HG03432 (cell line): ENCODE results near the gene PCSK4.
"Not testable (repeated sequence)": the region's sequence is repeated elsewhere in the genome, so short reads cannot be mapped to it uniquely, and the experiment has no call there.

Source experiments
- ATAC-seq: cut with Tn5 transposase; IDR thresholded peaks from one replicate; pipeline ENCODE4 v1.9.1; 2021; ENCODE audit warnings: mild to moderate bottlenecking, moderate library complexity; ENCODE audit not compliant: unreplicated experiment

The PCSK4 gene

DNA sequence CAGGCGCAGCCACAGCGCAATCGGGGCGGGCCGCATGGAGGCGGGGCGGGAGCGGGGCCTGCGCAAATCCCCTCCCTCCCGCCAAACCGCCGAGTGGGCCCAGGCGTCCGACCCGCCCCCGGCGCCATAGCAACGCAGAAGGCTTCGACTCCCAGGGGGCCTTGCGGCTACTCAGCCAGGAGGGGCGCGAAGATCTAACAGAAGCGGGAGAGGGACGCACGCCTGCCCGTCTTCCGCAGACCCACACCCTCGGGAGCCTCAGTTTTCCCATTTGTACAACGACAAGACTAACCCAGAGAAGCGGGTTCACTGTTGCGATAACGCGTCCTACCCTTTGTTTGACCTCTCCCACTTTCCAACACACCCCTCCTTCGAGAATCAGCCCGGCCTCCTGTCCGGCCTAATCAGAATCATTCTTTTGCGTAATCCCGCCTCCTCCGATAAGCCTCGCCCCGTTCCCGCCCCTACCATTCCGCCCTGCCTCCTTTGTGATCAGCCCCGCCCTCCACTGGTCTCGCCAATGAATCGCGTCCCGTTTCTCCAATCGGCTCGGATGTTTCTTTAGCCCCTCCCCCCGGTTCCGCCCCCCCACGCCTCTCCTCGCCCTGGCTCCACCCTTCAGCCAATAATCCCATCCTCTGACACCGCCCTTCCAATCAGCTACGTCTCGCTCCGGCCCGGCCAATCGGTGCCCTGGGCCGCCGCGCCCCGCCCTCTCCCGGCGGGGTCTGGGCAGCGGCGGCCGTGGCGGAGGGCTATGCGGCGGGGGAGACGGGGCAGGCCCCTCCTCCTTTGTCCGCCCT is at the start of gene PCSK4:
TSS of gene PCSK4 (minus strand) at position 40 of the 803 bp plus-strand sequence. CDS start at position 36, 4 bp downstream.
- peak; percentile 79 for ATAC-seq

DNA sequence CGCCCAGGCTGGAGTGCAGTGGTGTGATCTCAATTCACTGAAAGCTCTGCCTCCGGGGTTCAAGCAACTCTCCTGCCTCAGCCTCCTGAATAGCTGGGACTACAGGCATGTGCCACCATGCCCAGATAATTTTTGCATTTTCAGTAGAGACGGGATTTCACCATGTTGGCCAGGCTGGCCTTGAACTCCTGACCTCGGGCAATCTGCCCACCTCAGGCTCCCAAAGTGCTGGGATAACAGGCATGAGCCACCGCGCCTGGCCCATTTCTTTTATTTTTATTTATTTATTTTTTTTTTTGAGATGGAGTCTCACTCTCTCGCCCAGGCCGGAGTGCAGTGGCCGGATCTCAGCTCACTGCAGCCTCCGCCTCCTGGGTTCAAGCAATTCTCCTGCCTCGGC is 49.6 kb upstream of the PCSK4 start:
- not testable (repeated sequence) for ATAC-seq

DNA sequence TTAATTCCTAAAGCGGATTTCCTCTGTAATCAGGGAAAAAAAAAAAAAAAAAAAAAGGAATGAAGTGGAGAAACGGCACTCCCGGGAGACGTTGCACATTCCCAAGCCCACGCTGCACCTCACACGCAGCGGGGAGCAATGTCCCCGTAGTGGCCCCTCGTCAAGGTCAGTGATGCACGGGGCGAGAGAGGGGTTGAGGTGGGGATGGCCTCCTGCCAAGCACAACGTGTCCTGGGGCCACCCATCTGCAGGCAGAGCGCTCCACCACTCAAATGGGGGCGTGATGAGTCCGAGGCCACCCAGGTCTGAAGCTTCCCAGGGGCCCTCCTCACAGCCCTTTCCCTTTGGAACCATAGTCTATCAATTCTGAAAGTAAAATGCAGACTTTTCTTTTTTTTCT is 48.8 kb upstream of the PCSK4 start:
- no peak for ATAC-seq

DNA sequence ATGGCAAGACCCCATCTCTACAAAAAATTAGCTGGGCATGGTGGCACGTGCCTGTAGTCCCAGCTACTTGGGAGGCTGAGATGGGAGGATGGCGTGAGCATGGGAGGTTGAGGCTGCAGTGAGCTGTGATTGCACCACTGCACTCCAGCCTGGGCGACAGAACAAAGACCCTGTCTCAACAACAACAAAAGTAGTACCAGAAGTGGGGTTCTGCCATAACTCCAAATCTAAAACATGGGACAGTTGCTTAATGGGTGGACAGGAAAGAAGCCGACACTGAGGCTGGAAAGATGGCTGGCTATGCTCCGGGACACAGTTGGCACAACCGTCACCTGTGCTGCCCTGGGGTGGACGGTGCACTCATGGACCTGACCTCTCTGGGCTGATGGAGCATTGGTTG is 45.5 kb upstream of the PCSK4 start:
- ATAC-seq, result not testable (repeated sequence)

DNA sequence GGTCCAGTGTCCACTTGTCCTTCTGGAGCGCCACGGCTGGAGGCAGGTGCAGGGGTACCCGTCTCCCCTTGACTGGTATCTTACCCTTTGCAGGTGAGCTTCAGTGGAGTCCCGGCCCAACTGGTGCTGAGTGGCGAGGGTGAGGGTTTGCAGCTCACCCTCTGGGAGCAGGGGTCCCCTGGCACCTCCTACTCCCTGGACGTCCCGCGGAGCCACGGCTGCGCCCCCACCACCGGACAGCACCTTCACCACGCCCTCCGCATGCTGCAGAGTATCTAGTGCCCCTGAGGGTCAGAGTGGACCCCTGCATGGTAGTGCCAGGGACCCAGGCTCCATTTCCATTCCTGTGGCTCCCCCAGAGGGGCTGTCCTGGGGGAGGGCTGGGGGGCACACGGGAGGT is 44.8 kb upstream of the PCSK4 start:
- no peak for ATAC-seq

DNA sequence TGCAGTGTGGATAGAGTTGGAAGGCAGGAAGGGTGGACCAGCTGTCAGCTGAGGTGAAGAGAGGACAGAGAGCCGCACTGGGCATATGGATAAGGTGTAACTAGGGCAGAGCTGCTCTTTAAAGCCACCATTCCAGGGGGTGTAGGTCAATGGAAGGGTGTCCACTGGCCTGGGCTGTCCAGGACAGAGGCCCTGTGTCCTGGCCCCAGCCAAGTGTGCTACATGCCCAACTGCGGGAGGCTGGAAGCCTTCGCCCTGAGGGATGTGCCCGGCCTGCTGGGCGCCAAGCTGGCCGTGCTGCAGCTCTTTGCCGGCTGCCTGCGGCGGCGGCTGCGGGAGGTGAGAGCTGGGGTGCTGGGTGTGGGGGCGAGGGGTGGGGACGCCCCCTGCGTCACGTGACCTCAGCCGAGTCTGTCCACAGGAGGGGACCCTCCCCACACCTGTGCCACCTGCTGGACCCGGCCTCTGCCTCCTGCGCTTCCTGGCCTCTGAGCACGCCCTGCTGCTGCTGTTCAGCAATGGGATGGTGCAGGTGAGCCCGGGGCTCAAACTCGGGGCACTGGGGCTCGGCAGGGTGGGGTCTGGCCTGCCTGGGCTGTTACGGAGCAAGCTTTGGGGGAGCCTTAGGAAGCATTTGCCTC is 43.5 kb upstream of the PCSK4 start:
- ATAC-seq, result no peak

DNA sequence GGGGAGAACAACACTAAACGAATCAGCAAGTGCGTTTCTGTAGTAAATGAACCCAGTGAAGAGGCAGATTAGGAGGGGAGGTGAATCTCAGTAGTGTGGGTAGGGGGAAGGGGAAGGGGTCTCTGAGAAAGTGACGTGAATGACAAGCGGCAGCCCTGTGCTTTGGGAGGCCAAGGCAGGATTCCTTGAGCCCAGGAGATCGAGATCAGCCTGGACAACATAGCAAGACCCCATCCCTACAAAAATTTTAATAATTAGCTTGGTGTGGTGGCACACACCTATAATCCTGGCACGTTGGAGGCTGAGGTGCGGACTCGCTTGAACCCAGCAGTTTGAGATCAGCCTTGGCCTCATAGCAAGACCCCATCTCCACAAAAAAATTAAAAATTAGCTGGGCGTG is 41.9 kb upstream of the PCSK4 start:
- ATAC-seq, result no peak

DNA sequence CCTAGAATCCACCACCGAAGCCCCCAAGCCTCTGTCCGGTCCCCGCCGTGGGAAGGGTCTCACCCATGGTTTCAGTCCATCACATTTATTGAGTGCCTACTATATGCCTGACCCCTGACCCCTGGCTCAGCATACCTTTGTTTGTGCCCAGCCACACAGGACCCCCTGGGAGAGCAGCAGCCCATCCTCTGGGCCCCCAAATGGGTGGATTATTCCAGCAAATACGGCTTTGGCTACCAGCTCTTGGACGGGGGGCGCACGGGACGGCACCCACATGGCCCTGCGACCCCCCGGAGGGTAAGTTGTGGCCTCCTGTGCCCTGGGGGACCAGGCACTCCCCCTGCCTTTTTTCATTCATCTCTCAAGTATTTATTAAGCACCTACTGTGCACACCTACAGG is 41.4 kb upstream of the PCSK4 start:
- ATAC-seq, result no peak

DNA sequence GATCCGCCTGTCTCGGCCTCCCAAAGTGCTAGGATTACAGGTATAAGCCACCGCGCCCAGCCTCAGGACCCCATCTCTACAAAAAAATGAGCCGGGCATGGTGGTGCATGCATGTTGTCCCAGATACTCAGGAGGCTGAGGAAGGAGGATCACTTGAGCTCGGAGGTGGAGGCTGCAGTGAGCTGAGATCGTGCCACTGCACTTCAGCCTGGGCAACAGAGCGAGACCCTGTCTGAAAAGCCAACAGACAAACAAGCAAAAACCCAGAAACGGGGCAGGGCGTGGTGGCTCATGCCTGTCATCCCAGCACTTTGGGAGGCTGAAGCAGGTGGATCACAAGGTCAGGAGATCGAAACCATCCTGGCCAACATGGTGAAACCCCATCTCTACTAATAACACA is 40.7 kb upstream of the PCSK4 start:
- not testable (repeated sequence) for ATAC-seq

DNA sequence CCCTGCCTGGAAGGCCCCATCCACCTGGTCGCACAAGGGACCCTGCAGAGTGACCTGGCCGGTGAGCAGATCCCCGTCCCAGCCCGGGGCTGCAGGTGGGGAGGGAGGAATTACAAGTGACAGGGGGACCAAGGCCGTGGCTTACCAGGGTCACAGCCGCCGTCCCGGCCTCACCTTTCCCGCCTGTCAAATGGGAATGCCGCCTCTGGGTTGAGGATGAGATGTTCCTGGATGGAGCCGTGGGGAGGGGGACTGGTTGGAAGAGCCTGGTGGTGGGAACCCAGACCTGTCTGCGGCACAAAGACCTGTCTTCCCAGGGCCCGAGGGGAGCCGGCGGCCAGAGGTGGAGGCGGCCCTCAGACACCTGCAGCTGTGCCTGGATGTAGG is 39.3 kb upstream of the PCSK4 start:
- ATAC-seq, result no peak

DNA sequence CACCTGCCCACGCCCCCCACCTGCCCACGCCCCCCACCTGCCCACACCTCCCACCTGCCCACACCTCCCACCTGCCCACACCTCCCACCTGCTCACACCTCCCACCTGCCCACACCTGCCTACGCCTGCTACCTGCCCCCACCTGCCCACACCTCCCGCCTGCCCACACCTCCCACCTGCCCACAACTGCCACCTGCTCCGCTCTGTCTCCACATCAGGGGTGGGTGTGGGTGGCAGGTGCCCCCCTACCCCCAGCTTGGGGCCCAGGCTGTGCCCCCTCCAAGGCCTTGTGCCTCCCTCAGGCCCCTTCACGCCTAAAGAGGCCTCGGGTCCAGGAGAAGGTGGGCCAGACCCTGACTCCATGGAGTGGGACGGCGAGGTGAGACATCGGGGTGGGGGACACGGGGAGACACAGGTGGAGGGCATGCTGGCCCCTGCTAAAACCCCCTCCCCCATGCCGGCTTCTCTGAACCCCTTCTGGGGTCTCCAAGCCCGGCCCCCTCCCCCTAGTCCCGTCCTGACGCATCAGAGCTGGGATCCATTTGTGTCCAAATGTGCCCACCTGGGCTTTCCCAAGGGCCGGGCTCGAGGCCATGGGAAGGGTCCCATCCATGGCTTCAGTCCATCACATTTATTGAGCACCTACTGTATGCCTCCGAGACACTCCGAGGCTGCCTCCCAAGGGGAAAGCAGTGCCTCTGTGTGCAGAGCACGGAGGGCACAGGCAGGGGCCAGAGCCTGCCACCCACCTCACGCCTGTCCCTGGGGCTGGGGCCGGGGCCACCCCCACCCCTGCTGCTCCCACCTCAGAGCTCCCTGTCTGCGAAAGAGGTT is 38.7 kb upstream of the PCSK4 start:
- no peak for ATAC-seq

DNA sequence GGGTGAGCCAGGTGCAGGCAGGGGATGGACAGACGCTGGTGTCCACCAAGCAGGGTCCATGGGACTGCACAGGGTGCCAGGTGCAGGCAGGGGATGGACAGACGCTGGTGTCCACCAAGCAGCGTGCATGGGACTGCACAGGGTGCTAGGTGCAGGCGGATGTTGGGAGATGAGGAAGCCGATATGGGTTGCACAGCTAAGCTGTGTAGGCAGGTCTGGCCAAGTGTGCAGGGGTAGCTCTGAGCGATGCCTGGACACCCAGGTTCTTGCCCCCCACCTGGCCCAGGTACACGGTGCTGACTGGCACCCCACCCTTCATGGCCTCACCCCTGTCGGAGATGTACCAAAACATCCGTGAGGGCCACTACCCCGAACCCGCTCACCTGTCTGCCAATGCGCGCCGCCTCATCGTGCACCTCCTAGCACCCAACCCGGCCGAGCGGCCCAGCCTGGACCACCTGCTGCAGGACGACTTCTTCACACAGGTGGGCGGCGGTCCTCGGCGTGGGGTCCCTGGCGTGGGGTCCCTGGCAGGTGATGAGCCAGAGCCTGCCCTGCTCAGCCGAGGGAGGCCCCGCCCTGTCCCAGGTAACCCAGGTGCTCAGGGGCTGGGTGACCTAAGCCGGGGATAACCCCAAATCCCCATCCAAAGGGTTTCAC is 37.6 kb upstream of the PCSK4 start:
- ATAC-seq, result no peak

DNA sequence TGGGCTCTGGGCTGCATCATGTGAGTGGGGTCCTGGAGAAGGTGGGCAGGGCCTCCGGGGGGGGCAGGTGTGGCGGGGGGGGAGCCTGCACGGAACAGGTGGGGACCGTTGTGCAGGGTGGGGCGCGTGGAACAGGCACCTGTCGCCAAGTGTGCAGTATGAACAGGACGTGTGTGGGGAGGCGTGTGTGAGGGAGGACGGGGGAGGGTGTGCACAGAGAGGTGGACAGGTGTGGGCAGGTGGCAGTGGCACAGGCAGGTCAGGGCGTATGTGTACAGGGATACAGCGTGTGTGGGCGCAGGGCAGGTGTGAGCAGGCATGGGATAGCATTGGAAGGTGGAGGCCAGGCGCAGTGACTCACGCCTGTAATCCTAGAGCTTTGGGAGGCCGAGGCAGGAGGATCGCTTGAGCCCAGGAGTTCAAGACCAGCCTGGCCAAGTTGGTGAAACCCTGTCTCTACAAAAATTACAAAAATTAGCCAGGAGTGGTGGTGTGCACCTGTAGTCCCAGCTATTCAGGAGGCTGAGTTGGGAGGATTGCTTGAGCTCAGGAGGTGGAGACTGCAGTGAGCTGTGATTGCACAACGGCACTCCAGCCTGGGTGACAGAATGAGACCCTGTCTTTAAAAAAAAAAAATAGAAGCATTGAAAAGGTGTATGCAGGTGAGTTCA is 37.0 kb upstream of the PCSK4 start:
- no peak for ATAC-seq

DNA sequence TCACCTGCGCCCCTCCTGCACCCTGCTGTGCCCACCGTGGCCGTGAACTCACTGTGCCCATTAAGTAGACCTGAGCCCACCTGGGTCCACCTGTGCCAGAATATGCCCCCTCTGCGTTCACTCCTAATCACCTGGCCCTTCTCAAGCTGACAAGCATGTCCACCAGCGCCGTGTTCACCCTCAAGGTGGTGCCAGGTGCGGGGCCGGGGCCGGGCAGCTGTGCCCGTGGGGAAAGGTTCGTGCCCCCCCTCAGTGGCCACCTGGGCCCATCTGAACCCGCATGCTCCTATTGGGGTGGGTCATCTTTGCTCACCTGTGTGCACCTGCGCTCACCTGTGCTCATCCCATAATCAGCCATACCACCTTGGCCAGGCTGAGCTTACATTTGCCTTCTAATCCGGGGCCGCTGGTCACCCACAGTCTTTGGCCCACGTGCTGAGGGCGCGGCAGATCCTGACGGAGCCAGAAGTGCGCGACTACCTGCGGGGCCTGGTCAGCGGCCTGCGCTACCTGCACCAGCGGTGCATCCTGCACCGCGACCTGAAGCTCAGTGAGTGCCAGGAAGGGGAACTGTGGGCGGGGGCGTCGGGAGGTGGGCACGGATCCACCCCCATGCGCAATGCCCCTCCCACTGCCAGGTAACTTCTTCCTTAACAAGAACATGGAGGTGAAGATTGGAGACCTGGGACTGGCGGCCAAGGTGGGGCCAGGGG is 36.1 kb upstream of the PCSK4 start:
- no peak for ATAC-seq

DNA sequence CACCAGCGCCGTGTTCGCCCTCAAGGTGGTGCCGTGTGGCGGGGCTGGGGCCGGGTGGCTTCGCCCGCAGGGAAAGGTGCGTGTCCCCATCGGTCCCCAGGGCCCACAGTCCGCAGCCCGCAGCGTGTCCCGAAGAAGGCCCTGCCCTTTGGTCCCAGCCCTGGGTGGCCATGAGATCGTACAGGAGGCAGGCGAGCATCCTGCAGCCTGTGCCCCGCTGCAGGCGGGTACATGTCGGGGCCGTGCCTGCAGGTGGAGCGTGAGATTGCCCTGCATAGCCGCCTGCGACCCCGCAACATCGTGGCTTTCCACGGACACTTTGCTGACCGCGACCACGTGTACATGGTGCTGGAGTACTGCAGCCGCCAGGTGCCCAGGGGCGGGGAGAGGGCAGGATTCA is 35.2 kb upstream of the PCSK4 start:
- ATAC-seq, result no peak

DNA sequence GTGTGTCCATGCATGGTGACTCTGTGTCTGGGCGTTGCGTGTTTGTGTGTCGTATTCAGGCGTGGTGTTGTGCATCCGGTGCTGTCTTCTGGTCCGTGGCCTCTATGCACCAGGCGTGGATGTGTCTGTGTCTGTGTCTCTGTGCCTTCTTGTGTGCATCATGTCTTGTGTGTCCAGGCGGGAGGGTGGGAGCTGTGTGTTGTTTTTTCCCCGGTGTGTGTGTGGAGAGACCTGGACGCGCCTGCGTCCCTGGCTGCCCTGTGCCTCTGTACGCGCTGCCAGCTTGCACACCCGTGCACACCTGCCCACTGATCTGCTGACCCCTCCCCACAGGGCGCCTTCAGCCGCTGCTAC is 34.8 kb upstream of the PCSK4 start:
- no peak for ATAC-seq

DNA sequence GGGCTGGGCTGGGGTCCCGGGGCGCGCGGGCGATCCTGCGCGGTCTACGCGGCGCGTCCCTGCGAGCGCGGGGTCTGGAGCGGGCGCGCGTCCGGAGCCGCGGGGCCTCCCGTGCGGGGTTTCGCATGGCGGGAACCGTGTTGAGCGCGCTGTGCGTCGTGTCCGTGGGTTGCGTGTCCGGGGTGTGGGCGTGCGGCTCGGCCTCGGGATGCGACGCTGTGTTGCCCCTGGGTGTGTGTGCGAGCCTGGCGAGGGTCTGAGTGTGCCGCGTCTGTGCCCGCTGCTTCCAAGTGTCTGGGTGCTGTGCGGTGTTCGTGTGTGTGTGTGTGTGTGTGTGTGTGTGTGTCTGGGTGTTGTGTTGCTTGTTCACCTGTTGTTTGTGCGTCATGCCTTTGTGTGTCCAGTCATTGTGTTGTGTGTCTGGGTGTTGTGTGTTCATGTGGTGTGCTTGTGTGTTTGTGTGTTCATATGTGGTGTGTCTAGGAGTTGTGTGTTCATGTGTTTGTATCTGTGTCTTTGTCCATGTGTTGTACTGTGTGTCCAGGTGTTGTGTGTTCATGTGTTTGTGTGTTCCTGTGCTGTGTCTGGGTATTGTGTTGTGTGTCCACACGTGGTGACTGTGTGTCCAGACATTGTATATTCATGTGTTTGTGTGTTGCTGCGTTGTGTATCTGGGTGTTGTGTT is 34.3 kb upstream of the PCSK4 start:
- ATAC-seq, result no peak

DNA sequence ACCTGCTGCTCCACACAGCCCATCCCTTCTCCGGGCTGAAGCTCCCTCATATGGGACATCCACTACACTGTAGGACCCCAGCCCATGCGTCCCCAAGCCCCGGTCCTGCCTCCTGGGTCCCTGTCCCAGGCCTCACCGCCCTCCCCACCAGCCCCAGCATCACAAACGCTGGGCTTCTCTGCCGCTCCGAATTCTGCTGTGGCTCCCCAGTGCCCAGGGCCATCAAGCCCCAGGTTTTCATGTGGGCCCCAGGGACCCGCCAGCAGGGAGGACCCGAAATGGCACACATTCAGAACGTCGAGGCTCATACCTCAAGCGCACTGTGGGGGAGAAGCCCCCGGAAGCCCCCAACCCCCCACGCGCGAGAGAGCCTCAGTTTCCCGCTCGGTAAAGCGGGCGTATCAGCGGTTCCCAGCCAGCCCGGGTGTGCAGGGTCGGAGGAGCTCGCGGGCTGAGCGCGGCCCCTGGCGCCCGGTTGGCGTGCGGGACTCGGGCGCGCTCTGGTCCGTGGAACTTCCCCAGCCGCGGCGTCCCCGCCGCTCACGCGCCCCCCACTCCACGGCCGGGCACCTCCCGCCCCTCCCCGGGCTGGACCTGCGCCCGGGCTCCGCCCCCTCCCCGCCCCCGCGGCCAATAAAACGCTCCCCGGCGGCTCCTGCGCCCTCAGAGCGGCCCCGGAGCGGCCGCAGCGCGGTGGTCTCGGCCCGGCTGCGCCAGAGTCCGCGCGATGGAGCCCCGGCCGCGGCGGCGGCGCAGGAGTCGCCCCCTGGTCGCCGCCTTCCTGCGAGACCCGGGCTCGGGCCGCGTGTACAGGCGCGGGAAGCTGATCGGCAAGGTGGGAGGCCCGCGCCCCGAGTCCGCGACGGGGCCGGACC is 33.5 kb upstream of the PCSK4 start, which contains the start of gene PLK5:
TSS of gene PLK5 (plus strand) at position 666 of the 875 bp plus-strand sequence. CDS start 2,920 bp downstream, outside the sequence.
- no peak for ATAC-seq
